SKM-1 treated with dmso at 0.1 percent for 144 hours (cell line): ENCODE results near the gene ACBD3.

Experiments
- DNase-seq: peaks from one replicate; lab custom pipeline; 2025; ENCODE audit not compliant: unreplicated experiment; lab: John Stamatoyannopoulos, UW

ACBD3 gene

GRCh38 chr1:226135059-226135651, 51.4 kb downstream of the ACBD3 start:
- DNase-seq, result no peak

- no peak for DNase-seq
These were observed 52.1 kb downstream of the ACBD3 start for GRCh38 chr1:226134170-226135058.

GRCh38 chr1:226133504-226134123, 52.9 kb downstream of the ACBD3 start:
- no peak for DNase-seq

GRCh38 chr1:226132728-226133503, 53.6 kb downstream of the ACBD3 start:
- no peak for DNase-seq

- DNase-seq, result no peak
These were observed 54.9 kb downstream of the ACBD3 start for GRCh38 chr1:226131639-226132038.

GRCh38 chr1:226129230-226129629, 57.3 kb downstream of the ACBD3 start:
- no peak for DNase-seq

- DNase-seq, result no peak
These were observed 58.0 kb downstream of the ACBD3 start for GRCh38 chr1:226128487-226129075.

GRCh38 chr1:226126824-226127569, 59.5 kb downstream of the ACBD3 start:
- DNase-seq, result no peak

- no peak for DNase-seq
These were observed 60.7 kb downstream of the ACBD3 start for GRCh38 chr1:226125831-226126230.

- peak; percentile 74 for DNase-seq
These were observed 61.4 kb downstream of the ACBD3 start for GRCh38 chr1:226125097-226125630.

GRCh38 chr1:226123591-226124471, 62.7 kb downstream of the ACBD3 start:
- no peak for DNase-seq

GRCh38 chr1:226123212-226123560, 63.4 kb downstream of the ACBD3 start:
- no peak for DNase-seq

GRCh38 chr1:226121587-226122400, 64.7 kb downstream of the ACBD3 start:
- DNase-seq, result peak; percentile 77

- DNase-seq, result no peak
These were observed 65.4 kb downstream of the ACBD3 start for GRCh38 chr1:226121049-226121586.

GRCh38 chr1:226120398-226120797, 66.1 kb downstream of the ACBD3 start:
- no peak for DNase-seq

- no peak for DNase-seq
These were observed 67.4 kb downstream of the ACBD3 start for GRCh38 chr1:226119169-226119568.

- DNase-seq, result no peak
These were observed 68.2 kb downstream of the ACBD3 start for GRCh38 chr1:226118357-226118756.

GRCh38 chr1:226117330-226117729, 69.2 kb downstream of the ACBD3 start:
- no peak for DNase-seq
